Erythroblast (primary cell): Measurements from ENCODE around the gene PHLDB1.

Experiments
- GATA1 ChIP-seq: IDR thresholded peaks from 2 replicates; pipeline ENCODE4 v1.6.1; 2011; ENCODE audit warnings: low read depth, mild to moderate bottlenecking, control low read depth, low read length, moderate library complexity
- POLR2A ChIP-seq: IDR thresholded peaks from 2 replicates; pipeline ENCODE4 v1.6.1; 2011; ENCODE audit warnings: mild to moderate bottlenecking, low read length

- TF ChIP-seq POLR2A, result no peak
- TF ChIP-seq GATA1, result no peak
Measured at GRCh38 chr11:118597556-118597955, 9.9 kb upstream of the PHLDB1 start.
